GM21528 (cell line): ENCODE data around the gene WDR36.

ENCODE experiments used
- ATAC-seq: cut with Tn5 transposase; IDR thresholded peaks from one replicate; pipeline ENCODE4 v1.9.1; 2021; ENCODE audit warnings: mild to moderate bottlenecking, moderate library complexity; ENCODE audit not compliant: unreplicated experiment, low FRiP score

The WDR36 gene

GRCh38 chr5:111099058-111099778 is 7.1 kb downstream of the WDR36 start:
- no peak for ATAC-seq

- ATAC-seq, result no peak
These were observed 14.3 kb downstream of the WDR36 start for GRCh38 chr5:111106320-111106948.

GRCh38 chr5:111107371-111107770 is 15.2 kb downstream of the WDR36 start:
- no peak for ATAC-seq

DNA sequence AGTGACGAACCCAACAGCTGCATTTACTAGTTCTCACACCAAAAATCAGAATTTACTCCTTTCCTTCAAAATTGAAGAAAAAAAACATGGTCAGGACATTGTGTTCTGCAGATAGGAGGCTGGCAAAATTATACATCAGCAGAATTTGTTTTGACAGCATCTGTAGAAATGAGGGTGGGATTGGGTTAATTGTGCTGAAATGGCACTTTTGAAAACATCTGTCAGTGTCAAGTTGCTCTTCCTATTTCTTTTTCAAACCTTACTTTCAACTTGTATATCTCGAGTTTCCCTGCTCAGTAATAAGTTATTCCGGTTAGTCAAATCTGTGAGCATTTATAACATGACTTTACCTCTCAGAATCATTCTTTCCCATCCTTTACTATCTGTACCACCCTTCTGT is 19.8 kb downstream of the WDR36 start:
- no peak for ATAC-seq

DNA sequence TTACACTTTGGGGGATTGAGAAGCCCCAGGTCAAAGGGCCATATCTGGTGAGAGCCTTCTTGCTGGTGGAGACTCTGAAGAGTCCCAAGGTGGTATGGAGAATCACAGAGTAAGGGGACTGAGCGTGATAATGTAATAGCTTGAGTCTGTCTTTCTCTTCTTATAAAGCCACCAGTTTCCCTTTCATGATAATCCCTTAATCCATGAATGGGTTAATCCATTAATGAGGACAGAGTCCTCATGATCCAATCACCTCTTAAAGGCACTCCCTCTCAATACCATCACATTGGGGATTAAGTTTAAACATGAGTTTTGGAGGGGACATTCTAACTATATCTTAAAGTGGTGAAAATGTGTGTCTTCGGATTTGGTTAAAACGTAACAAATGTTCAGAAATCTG is 21.5 kb downstream of the WDR36 start:
- no peak for ATAC-seq

- ATAC-seq, result no peak
These were observed 23.1 kb downstream of the WDR36 start for GRCh38 chr5:111115229-111115628.

DNA sequence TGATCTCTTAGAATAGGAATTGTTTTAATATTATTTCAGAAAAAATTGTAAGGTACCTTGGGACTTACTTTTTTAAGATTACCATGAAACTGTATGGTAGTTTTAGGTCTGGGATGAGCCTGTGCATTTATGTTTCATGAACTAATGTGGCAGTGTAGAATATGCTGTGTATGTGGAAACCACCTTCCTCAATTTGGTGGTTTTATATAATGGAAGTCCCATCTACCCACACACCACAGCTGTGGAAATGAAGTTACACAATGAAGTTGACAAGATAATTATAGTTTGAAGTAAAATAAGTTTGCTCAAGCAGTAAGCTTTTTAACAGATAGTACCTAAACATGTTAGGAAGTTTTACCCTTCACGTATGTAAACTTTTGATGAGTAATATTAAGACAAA is 24.4 kb downstream of the WDR36 start:
- ATAC-seq, result no peak

DNA sequence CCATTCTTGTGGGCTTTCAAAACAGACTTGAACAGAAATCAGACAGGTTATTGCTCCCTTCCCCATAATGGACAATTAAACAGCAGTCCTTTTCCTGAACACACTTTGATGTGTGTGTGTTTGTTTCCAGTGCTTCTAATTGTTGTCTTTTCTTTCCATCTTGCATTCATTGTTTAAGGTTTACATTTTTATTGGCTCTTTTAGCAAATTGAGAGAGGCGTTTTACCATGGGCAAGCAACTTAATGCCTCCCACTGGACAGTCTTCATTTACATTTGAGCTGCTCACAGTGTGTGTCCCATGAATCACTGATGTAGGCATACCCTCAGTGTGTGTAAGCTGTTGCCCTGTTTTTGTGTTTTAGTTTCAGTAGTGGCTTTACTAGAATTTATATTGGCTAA is 25.0 kb downstream of the WDR36 start:
- ATAC-seq, result no peak

DNA sequence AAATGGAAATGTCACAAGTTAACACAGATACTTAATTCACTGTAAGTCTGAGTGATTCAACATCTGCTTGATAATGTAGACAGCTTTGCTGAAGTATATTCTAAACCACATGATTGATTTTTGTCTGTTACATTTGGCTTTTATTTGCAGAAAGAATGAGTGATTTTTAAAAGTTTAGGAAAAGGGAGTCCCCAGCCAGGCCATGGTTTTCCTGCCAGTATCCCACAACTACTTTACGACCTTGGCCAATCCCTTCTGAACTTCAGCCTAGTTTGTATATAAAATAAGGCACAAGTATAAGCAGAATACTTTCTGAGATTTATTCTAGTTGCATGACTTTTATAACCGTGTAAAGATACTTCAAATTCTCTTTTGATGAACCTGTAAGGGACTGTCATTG is 27.1 kb downstream of the WDR36 start:
- ATAC-seq, result no peak

- ATAC-seq, result no peak
These were observed 27.7 kb downstream of the WDR36 start for GRCh38 chr5:111119856-111120255.

DNA sequence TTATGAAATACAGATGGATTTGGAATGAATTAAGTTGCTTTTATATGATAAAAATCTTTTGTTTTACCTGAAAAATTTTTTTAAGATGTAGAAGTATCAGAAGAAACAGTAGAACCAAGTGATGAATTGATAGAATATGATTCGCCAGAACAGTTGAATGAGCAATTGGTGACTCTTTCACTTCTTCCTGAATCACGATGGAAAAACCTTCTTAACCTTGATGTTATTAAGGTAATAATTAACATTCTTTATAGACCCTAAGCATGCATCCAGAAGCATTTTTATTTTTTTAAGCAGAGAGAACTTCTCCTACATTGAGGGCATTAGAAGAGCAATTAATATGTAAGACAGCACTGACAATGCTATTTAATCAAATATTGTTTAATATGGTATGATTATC is 28.8 kb downstream of the WDR36 start:
- no peak for ATAC-seq

DNA sequence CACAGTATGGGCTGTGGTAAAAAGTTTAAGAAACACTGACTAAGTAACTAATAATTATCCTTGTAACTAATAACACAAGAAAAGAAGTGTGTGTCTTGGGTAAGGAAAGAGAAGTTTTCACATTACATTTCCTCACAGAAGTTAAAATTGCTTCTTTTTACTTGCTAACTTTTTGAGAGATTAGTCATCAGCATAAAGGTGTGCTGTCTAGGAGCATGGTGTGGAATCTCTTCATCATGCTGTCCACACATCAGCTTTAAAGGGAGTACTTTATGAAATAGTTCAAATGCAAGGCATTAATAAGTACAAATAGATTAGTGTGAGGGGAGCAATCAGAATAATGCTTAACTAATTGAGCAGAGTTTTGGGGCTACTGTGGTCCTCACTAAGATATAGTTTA is 29.8 kb downstream of the WDR36 start:
- no peak for ATAC-seq

- no peak for ATAC-seq
These were observed 30.2 kb downstream of the WDR36 start for GRCh38 chr5:111122398-111122797.

DNA sequence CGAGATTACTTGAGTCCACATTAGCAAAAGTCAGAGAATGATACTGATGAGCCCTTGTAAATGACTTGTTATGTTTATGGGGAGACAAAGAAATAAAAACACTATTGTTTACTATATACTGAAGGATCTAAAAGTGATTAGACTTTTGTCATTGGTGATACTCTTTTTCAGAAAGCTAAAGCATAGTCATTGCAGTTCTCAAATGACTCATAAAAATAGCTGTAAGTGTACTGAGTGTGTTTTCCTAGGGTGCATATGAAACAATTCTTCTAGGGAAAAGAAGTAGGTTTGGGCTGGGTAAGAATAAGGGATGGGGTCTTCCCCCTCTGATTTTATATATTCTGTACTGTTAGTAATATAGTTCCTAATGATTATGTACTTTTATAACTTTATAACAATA is 32.6 kb downstream of the WDR36 start:
- ATAC-seq, result no peak

- no peak for ATAC-seq
These were observed 34.7 kb downstream of the WDR36 start for GRCh38 chr5:111126896-111127295.

GRCh38 chr5:111127453-111128195 is 35.5 kb downstream of the WDR36 start:
- ATAC-seq, result no peak

DNA sequence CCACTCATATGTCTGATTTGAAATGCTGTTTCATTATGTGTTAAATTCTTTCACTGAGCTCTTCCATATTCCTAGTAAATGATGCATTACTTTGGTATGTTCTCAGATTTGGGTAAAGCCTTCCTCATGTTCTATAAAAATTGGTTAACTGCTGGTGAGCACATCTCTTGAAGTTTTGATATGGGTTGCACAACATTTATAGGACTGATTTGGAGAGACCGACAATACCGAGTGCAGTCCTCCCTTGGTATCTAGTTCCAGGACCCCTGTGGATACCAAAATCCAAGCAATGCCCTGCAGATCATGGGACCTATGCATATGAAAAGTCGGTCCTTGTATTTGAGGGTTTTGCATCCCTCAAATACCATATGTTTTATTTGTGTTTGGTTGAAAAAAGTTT is 37.8 kb downstream of the WDR36 start:
- ATAC-seq, result no peak

GRCh38 chr5:111131356-111131755 is 39.2 kb downstream of the WDR36 start:
- no peak for ATAC-seq

DNA sequence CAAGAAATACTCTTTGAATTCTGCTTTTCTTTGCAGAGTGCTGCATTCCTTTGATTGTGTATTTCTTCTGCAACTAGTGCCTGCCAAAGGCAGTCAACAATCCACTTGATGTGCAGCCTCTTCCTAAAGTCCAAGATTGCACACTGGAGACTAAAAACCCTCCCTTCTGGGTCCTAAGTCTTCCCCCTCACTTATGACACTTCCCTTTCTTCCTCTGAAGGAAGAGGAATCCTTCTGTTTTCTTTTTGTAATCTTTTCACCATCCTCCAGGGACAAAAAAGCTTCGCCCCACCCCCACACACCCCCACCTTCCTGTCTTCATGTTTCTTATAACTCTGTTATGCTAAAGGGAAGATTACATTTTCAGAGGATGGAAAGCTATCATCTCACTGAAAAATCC is 39.9 kb downstream of the WDR36 start:
- no peak for ATAC-seq

DNA sequence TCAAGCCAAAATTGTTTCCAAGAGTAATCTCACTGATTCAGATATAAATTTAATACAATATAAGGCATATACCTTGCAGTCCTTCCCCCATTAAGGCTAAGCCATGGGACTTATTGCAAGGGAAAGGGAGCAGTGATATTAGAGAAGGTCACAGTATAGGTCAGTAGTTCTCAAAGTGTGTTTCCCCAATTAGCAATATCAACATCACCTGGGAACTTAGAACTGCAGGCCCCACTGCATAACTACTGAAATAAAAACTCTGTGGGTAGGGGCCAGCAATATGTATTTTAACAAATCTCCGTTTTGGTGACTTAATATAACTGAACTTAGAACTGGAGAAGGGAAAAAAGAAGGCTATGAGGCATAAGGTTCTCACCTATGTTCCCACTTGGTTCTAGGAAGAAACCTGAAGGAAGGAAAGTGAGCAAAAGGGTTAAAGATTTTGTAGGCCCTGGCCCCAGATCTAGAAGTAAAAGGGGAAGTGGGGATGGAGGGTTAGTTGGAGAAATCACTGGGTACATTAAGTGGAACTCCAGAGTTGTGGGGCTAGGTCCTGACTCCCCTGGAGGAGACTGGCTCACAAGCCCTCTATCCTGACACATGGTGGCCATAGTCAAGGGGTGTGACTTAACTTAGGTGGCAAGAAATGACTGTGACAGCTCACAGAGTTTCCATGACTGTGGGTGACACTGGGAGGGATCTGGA is 40.7 kb downstream of the WDR36 start:
- ATAC-seq, result no peak

GRCh38 chr5:111133436-111133751 is 41.2 kb downstream of the WDR36 start:
- ATAC-seq, result no peak
